Upper lobe of left lung (tissue), 4 donors: ENCODE measurements around the gene PPP4R3A.
A peak's percentile ranks its signal among the peaks of the same experiment; 100 is the strongest.

ENCODE experiments used
- EP300 ChIP-seq, 4 donors: sonication (generic); formaldehyde crosslinking; IDR thresholded peaks; one replicate each; pipeline ENCODE4 v1.5.1; 2017; ENCODE audit warnings: antibody characterized with exemption in 4 of 4, control low read depth in 2 of 4
- POLR2AphosphoS5 ChIP-seq, 2 donors: sonication (generic); formaldehyde crosslinking; IDR thresholded peaks; one replicate each; pipeline ENCODE4 v1.5.1; 2017; ENCODE audit warnings: antibody characterized with exemption in 2 of 2
- TF ChIP-seq, protein P1 (sequence below), 6 experiments: fragments of 450-650 bp in 4 of 6; fragments of 200-600 bp in 2 of 6; sonication (generic) in 2 of 6; IDR thresholded peaks; one replicate each; pipeline ENCODE4 v1.5.1; 2016 to 2019; ENCODE audit warnings: antibody characterized with exemption in 6 of 6

DNA sequence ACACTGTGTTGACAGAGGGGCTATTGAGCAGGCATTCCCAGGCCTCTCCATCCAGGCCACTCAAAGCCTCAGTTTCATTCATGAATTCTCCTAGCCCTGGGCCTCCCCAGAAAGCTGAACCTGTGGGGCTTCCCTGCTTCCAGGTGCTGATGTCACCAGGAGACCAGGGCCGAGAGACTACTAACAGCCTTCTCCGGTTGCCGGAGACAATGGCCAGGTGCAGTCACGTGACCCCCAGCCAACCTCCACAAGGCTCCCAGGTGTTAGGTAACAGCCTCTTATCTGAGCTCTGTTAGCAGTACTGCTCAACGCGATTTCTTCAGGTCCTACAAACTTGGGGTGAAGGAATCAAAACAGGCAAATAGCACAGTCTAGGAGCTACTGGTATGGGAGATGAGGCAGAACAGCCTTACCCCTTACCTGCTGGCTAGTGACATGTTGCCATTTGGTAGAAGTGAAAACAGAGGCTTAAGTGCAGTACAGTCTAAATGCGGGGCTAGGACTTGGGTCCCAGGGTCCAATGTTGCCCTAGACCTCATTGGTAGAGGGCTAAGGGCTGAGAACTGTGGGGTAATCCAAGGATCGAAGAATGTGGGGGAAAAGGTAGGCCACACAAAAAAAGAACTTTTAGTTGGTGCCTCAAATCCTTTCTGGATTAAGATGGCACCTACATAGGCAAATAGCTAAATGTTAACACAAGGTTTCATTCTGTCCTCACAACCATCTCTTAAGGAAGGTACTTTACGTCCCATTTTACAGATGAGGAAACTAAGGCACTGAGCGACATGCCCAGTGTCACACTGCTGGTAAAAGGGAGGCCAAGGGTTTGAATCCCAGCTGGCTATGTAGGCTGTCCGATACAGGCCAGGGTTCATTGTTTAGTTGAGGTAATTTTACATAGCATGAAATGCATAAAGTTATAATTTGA lies 96.3 kb downstream of the PPP4R3A start:
- peak in 1 of 2 donors; percentile 20 for TF ChIP-seq POLR2AphosphoS5 (IDR thresholded peaks at IDR 0.05)
- no peak for TF ChIP-seq EP300 (IDR thresholded peaks at IDR 0.05)
- TF ChIP-seq, protein P1, sequence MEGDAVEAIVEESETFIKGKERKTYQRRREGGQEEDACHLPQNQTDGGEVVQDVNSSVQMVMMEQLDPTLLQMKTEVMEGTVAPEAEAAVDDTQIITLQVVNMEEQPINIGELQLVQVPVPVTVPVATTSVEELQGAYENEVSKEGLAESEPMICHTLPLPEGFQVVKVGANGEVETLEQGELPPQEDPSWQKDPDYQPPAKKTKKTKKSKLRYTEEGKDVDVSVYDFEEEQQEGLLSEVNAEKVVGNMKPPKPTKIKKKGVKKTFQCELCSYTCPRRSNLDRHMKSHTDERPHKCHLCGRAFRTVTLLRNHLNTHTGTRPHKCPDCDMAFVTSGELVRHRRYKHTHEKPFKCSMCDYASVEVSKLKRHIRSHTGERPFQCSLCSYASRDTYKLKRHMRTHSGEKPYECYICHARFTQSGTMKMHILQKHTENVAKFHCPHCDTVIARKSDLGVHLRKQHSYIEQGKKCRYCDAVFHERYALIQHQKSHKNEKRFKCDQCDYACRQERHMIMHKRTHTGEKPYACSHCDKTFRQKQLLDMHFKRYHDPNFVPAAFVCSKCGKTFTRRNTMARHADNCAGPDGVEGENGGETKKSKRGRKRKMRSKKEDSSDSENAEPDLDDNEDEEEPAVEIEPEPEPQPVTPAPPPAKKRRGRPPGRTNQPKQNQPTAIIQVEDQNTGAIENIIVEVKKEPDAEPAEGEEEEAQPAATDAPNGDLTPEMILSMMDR (IDR thresholded peaks at IDR 0.05): no peak
